ENCODE results near the gene LPIN3.
A peak's percentile ranks its signal among the peaks of the same experiment; 100 is the strongest.

The LPIN3 gene, protein sequence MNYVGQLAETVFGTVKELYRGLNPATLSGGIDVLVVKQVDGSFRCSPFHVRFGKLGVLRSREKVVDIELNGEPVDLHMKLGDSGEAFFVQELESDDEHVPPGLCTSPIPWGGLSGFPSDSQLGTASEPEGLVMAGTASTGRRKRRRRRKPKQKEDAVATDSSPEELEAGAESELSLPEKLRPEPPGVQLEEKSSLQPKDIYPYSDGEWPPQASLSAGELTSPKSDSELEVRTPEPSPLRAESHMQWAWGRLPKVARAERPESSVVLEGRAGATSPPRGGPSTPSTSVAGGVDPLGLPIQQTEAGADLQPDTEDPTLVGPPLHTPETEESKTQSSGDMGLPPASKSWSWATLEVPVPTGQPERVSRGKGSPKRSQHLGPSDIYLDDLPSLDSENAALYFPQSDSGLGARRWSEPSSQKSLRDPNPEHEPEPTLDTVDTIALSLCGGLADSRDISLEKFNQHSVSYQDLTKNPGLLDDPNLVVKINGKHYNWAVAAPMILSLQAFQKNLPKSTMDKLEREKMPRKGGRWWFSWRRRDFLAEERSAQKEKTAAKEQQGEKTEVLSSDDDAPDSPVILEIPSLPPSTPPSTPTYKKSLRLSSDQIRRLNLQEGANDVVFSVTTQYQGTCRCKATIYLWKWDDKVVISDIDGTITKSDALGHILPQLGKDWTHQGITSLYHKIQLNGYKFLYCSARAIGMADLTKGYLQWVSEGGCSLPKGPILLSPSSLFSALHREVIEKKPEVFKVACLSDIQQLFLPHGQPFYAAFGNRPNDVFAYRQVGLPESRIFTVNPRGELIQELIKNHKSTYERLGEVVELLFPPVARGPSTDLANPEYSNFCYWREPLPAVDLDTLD

DNA sequence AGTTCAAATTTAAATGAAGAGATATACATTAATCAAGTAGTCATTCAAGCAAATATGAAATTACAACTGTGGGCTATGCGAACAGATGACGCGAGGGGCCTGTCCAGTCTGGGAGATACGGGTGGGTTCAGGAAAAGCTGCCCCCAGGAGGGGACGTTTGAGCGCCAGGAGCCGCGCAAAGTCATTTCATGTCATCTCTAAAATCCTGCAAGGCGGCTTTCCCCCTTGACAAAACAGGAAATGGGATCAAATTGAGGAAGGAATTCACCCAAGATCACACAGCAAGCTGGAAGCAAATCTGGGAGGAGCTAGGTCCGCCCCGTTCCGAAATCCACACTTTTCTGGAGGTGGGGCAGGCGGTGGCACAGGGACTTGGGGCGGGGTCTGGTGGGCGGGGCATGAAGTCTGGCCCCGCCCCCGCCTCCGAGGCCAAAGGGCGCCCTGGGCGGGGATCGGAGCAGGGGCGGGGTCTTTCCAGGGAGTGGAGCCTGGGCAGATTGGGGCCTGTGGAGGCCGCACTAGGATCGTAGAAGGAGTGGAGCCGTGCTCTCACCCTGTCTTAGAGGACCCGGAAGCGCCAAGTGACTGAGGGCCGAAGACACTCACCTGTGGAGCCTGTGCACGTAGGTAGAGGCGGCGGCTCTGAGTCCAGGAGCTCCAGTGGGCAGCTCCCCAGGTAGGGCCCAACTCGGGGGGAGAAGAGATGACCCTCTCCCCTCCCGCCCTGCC is at the start of gene LPIN3:
Gene LPIN3, plus strand, starts transcription at position 495 of the 729 bp plus-strand sequence. CDS start 4,983 bp downstream, outside the sequence.
- Histone ChIP-seq H3K9ac (ENCODE audit: insufficient read length) (peak within 1 kb of the TSS; percentile 23), H3K4me3 (peak within 1 kb of the TSS; percentile 83), H3K36me3 (ENCODE audit: insufficient read depth, low read length) (no peaks in the 10 kb centered on the region), H3K9me3 (ENCODE audit: low read depth, low read length) (no peaks in the 10 kb centered on the region), H3K27ac (no peak within 1 kb of the TSS)
- TF ChIP-seq POLR2AphosphoS5 (IDR thresholded peaks at IDR 0.05; ENCODE audit: borderline replicate concordance, low read depth, low read length) (peak; percentile 53; the same call in 1 of the 2 replicates), EZH2 (IDR thresholded peaks at IDR 0.05) (no peak), FOXP2 (optimal IDR thresholded peaks at IDR 0.05; ENCODE audit: control extremely low read depth, extremely low read length, insufficient read depth) (no peak)
- peak; percentile 59 for DNase-seq (ENCODE audit: low read depth, low spot score)

DNA sequence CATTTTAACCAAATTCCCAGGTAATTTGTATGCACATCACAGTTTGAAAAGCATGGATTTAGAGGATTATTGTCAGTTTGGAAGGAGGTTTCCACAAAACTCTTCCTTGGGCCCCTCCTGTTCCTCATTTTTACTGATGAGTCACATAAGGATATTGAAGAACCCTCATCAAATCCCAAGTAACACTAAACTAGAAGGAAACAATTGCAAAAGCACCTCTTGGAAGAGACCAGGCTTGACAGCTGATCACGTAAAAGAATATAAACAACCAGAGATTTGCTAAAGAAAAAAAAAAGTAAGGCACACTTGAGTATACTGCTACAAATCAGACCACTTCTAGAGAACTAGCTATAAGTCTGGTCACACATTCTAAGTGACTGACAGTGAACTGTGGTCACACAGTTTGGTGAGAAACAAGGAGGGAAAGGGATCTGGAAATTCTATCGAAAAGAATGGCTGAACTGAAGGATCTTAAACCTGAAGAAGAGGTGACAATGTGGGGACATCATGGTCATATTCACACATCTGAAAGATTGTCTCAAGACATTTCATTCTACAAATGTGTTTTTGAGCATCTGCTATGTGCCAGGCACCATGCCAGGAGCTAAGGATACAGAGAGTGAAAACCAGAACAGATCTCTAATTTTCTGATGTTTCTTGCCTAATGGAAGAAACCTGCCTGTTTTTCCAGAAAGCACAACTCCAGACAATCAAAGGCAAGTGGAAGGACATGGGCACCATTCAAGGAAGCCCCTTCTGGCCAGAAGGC is 47.2 kb upstream of the LPIN3 start:
- no peak for TF ChIP-seq POLR2AphosphoS5 (IDR thresholded peaks at IDR 0.05; ENCODE audit: borderline replicate concordance, low read depth, low read length)
- no peak for TF ChIP-seq FOXP2 (optimal IDR thresholded peaks at IDR 0.05; ENCODE audit: control extremely low read depth, extremely low read length, insufficient read depth)
- no peak for TF ChIP-seq EZH2 (IDR thresholded peaks at IDR 0.05)
- H3K4me3 ChIP-seq: no peak overlapping the region
- H3K9ac ChIP-seq (ENCODE audit: insufficient read length): no peak overlapping the region
- H3K9me3 ChIP-seq (ENCODE audit: low read depth, low read length): no peaks in the 10 kb centered on the region
- no peak for DNase-seq (ENCODE audit: low read depth, low spot score)
- no peak overlapping the region for H3K27ac ChIP-seq
- H3K36me3 ChIP-seq (ENCODE audit: insufficient read depth, low read length): no peaks in the 10 kb centered on the region

DNA sequence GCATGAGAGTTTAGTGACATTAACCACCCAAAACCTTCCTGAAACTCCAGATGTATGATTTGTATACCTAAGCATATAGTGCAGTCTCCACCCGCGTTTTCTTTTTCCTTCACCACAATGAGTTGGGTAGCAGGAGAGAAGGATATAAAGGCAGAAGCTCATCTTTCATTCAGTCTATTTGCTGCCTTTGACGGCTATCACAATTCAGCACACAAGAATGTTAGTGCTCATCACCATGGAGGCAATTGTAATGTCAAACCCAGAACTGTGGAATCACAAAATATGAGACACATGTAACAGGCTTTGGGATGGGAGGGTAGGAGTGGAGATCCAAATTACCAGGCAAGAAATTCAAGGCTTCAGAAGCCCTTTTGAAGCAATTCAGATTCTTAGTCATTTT is 40.7 kb upstream of the LPIN3 start:
- H3K36me3 ChIP-seq (ENCODE audit: insufficient read depth, low read length): no peaks in the 10 kb centered on the region
- H3K9ac ChIP-seq (ENCODE audit: insufficient read length): no peak overlapping the region
- no peak overlapping the region for H3K4me3 ChIP-seq
- H3K9me3 ChIP-seq (ENCODE audit: low read depth, low read length): no peaks in the 10 kb centered on the region
- DNase-seq (ENCODE audit: low read depth, low spot score): no peak
- TF ChIP-seq POLR2AphosphoS5 (IDR thresholded peaks at IDR 0.05; ENCODE audit: borderline replicate concordance, low read depth, low read length) (no peak), EZH2 (IDR thresholded peaks at IDR 0.05) (no peak), FOXP2 (optimal IDR thresholded peaks at IDR 0.05; ENCODE audit: control extremely low read depth, extremely low read length, insufficient read depth) (no peak)
- H3K27ac ChIP-seq: no peak overlapping the region

DNA sequence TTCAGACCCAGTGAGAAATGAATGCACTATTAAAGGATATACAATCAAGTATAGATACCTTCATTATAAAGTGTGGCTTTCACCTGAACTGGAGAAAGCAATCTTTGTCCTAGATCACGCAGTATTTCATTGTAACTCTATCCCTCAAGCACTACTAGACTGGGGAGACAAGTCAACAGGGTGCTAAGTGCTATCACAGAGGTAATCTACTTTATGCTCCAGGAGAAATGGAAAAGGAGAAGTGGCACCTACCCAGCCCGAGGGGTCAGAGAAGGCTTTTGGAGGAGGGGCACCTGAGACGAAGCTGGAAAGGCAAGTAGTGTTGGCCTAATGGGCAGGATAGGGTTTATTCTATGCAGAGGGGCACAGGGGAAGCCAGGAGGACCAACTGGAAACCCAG is 40.2 kb upstream of the LPIN3 start:
- Histone ChIP-seq H3K9ac (ENCODE audit: insufficient read length) (no peak overlapping the region), H3K4me3 (no peak overlapping the region), H3K9me3 (ENCODE audit: low read depth, low read length) (no peaks in the 10 kb centered on the region), H3K36me3 (ENCODE audit: insufficient read depth, low read length) (no peaks in the 10 kb centered on the region), H3K27ac (no peak overlapping the region)
- DNase-seq (ENCODE audit: low read depth, low spot score): no peak
- TF ChIP-seq EZH2 (IDR thresholded peaks at IDR 0.05): no peak
- no peak for TF ChIP-seq POLR2AphosphoS5 (IDR thresholded peaks at IDR 0.05; ENCODE audit: borderline replicate concordance, low read depth, low read length)
- TF ChIP-seq FOXP2 (optimal IDR thresholded peaks at IDR 0.05; ENCODE audit: control extremely low read depth, extremely low read length, insufficient read depth): no peak

DNA sequence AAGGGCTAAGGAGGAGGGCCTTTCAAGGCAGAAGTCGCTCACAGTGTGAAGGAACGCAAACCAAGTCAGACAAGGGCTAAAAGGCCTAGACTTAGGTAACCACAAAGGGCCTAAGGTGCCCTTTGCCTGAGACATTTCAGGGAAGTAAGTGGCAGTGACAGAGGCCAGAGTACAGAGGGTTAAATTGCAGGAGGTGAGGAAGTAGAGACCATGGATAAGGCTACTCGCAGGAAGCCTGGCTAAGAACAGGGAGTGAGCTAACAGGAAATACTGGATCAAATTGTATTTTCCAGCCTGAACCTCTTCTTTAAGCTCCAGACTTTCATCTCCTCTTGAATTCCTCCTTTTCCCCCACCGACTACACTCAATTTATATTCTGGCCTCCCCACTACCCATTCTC is 39.7 kb upstream of the LPIN3 start:
- H3K9ac ChIP-seq (ENCODE audit: insufficient read length): no peak overlapping the region
- no peaks in the 10 kb centered on the region for H3K36me3 ChIP-seq (ENCODE audit: insufficient read depth, low read length)
- DNase-seq (ENCODE audit: low read depth, low spot score): no peak
- no peak for TF ChIP-seq EZH2 (IDR thresholded peaks at IDR 0.05)
- TF ChIP-seq FOXP2 (optimal IDR thresholded peaks at IDR 0.05; ENCODE audit: control extremely low read depth, extremely low read length, insufficient read depth): no peak
- no peak for TF ChIP-seq POLR2AphosphoS5 (IDR thresholded peaks at IDR 0.05; ENCODE audit: borderline replicate concordance, low read depth, low read length)
- H3K27ac ChIP-seq: no peak overlapping the region
- no peak overlapping the region for H3K4me3 ChIP-seq
- H3K9me3 ChIP-seq (ENCODE audit: low read depth, low read length): no peaks in the 10 kb centered on the region

DNA sequence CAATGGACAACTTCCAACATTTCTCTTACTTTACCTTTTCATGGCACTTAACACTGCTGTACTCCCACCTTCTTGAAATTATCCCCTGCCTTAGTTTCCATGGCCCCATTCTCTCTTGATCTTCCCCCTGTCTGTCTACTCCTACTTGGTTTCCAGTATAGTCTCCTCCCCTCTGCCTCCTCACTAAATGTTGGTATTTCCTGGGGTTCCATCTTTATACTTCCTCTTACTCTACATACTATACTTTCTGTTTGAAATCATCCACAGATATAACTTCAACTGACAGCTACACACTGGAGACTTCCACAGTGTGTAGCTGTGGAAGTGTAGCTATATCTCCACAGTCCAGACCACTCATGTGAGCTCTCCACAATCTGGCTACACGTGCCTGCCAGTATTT is 36.6 kb upstream of the LPIN3 start:
- TF ChIP-seq EZH2 (IDR thresholded peaks at IDR 0.05) (no peak), FOXP2 (optimal IDR thresholded peaks at IDR 0.05; ENCODE audit: control extremely low read depth, extremely low read length, insufficient read depth) (no peak), POLR2AphosphoS5 (IDR thresholded peaks at IDR 0.05; ENCODE audit: borderline replicate concordance, low read depth, low read length) (no peak)
- no peak overlapping the region for H3K27ac ChIP-seq
- no peak overlapping the region for H3K4me3 ChIP-seq
- H3K36me3 ChIP-seq (ENCODE audit: insufficient read depth, low read length): no peaks in the 10 kb centered on the region
- DNase-seq (ENCODE audit: low read depth, low spot score): no peak
- H3K9me3 ChIP-seq (ENCODE audit: low read depth, low read length): no peaks in the 10 kb centered on the region
- no peak overlapping the region for H3K9ac ChIP-seq (ENCODE audit: insufficient read length)

DNA sequence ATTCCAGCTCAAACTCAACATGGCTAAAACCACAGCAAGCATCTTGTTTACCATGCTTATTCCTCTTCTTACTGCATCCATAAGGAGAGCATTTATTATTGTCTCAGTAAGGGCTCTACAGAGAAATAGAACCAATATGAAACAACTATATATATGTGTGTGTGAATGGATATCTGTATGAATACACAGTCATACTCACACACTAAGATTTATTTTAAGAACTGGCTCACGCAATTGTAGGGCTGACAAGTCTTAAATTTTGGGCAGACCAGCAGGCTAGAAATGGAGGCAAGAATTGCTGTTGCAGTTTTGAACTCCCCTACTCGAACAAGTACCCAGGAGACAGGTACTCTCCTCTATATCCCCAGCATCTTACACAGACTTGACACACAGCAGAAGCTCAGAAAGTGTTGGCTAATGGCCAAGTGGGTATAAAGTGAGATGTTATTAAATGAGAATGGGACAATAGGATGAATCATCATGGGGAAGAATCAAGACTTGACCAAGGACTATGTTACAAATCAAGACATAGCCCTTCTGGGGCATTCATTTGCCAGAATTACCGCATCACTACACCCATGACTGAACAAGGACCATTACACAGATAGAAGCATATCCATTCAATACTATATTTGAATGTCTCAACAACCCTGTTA is 36.1 kb upstream of the LPIN3 start:
- Histone ChIP-seq H3K4me3 (no peak overlapping the region), H3K36me3 (ENCODE audit: insufficient read depth, low read length) (no peaks in the 10 kb centered on the region), H3K9ac (ENCODE audit: insufficient read length) (no peak overlapping the region), H3K9me3 (ENCODE audit: low read depth, low read length) (no peaks in the 10 kb centered on the region), H3K27ac (no peak overlapping the region)
- TF ChIP-seq FOXP2 (optimal IDR thresholded peaks at IDR 0.05; ENCODE audit: control extremely low read depth, extremely low read length, insufficient read depth): no peak
- no peak for TF ChIP-seq EZH2 (IDR thresholded peaks at IDR 0.05)
- TF ChIP-seq POLR2AphosphoS5 (IDR thresholded peaks at IDR 0.05; ENCODE audit: borderline replicate concordance, low read depth, low read length): no peak
- no peak for DNase-seq (ENCODE audit: low read depth, low spot score)

Measured in SK-N-MC (cell line).